ENCODE results near the gene ZBTB24. TPM values are rescaled to one million over a fixed set of nuclear protein-coding genes. Genes with fewer than 3 reads are reported as not detected.

Gene ZBTB24
- total and polyA plus RNA-seq, 2 of the 13 experiments (the other 11 are each of a cell fraction or from before 2014, with no cell fraction given): 1.5 to 6.2 TPM

DNA sequence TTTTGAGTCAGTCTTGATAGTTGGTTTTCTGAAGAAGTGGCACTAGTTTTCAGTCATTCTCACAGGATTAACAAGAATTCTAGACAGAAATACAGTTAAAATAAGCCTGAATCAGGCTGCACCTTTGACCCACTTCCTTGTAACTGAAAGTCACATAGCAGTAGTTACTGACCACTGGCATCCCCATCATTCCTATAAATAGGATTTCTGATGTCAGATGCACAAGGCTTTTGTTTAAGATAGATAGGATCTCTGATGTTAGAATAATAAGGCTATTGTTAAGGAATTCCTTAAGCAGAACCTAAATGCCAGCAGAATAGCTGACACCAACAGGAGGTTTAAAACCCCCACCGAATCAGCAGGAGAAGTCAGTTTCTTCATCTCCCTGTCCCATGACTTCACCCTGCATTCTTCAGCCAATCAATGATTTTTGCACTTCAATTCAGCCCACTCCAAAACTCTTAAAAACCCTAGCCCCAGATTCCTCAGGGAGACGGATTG, 30.6 kb upstream of the ZBTB24 start (continued):
- no peak for TF ChIP-seq HNRNPK (IDR thresholded peaks at IDR 0.05; ENCODE audit: low read depth, low read length, poor library complexity, severe bottlenecking)

DNA sequence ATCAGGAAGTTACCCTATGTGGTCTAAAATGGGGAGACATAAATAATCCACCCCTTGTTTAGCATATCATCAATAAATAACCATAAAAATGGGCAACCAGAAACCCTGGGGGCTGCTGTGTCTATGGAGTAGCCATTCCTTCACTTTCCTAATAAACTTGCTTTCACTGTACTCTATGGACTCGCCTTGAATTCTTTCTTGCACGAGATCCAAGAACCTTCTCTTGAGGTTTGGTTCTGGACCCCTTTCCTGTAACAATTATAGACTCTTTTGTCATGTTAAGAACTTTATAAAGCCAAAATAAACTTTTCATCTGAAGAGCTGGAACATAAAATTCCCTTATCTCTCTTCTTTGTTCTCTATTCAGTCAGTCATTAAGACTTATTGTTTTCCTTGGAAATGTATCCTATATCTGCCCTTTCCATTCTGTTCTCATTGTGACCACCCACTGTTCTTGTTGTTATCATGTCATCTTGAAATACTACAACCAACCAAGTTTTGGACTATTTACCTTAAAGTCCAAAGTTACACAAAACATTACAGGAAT, 29.3 kb upstream of the ZBTB24 start:
- no TSS peak for BruUV-seq (replicated peaks)
- POLR2A ChIA-PET: no interaction called here
- H3K9me3 ChIP-seq (ENCODE audit: low read length): no peaks in the 10 kb centered on the region
- H3K27me3 ChIP-seq (ENCODE audit: control insufficient read depth in 1 of 2, insufficient read depth in 2 of 2, low read length in 2 of 2): peaks cover 0 to 7% of the 10 kb centered on the region in 2 experiments; a peak in 1 of 5 replicates
- no peak overlapping the region for H3K9ac ChIP-seq (ENCODE audit: insufficient read depth, low read depth, low read length)
- H4K20me1 ChIP-seq (ENCODE audit: insufficient read depth, low read length): no peaks in the 10 kb centered on the region
- CTCF ChIA-PET (ENCODE audit: low intra/inter-chr PET ratio, low total read pairs): no interaction called here
- 3% methylated on average over 2 of the region's 2 CpGs for WGBS (ENCODE audit: low lambda C conversion rate)
- H3K4me3 ChIP-seq (replicated peaks in 1 of 3; ENCODE audit: insufficient read depth in 1 of 3, low read depth in 2 of 3, low read length in 3 of 3): no peak overlapping the region
- in situ Hi-C loops (cut with HindIII; ENCODE audit: extremely low pct_ligation_motif_present, low pct_unique_long_range_greater_than_20kb): no loop called here
- no peaks in the 10 kb centered on the region for H3K79me2 ChIP-seq (ENCODE audit: insufficient read depth, low read length)
- no peak for ATAC-seq
- no peak overlapping the region for H3K4me2 ChIP-seq (ENCODE audit: low read depth, low read length)
- H3K36me3 ChIP-seq (replicated peaks in 1 of 2; ENCODE audit: control insufficient read depth in 1 of 2, insufficient read depth in 2 of 2, low read length in 2 of 2): no peaks in the 10 kb centered on the region
- H3K27ac ChIP-seq (ENCODE audit: extremely low read length, insufficient read depth, low read length): no peak overlapping the region
- FAIRE-seq: no peak
- no peak overlapping the region for H2AFZ ChIP-seq (ENCODE audit: low read length)
- intact Hi-C loops (cut with micrococcal nuclease; ENCODE audit: unreplicated experiment): no loop called here
- no peaks in the 10 kb centered on the region for H3K4me1 ChIP-seq (ENCODE audit: insufficient read depth, low read length)
- no peak for DNase-seq (ENCODE audit: low spot score)
- TF ChIP-seq, protein P1, sequence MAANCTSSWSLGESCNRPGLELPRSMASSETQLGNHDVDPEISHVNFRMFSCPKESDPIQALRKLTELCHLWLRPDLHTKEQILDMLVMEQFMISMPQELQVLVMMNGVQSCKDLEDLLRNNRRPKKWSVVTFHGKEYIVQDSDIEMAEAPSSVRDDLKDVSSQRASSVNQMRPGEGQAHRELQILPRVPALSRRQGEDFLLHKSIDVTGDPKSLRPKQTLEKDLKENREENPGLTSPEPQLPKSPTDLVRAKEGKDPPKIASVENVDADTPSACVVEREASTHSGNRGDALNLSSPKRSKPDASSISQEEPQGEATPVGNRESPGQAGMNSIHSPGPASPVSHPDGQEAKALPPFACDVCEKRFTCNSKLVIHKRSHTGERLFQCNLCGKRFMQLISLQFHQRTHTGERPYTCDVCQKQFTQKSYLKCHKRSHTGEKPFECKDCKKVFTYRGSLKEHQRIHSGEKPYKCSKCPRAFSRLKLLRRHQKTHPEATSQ (CRISPR knock-in tag; IDR thresholded peaks at IDR 0.05; ENCODE audit: borderline replicate concordance): no peak
- TF ChIP-seq ZNF383 (CRISPR knock-in tag; IDR thresholded peaks at IDR 0.05; ENCODE audit: borderline replicate concordance) (no peak), HNRNPLL (IDR thresholded peaks at IDR 0.05; ENCODE audit: low read depth, low read length, poor library complexity, severe bottlenecking) (no peak), SMAD3 (CRISPR knock-in tag; IDR thresholded peaks at IDR 0.05) (no peak), U2AF2 (IDR thresholded peaks at IDR 0.05; ENCODE audit: low read depth, low read length) (no peak), MZF1 (CRISPR knock-in tag; IDR thresholded peaks at IDR 0.05; ENCODE audit: borderline replicate concordance) (no peak), SUZ12 (IDR thresholded peaks at IDR 0.05; ENCODE audit: low read depth, low read length) (no peak), ZBTB38 (CRISPR knock-in tag; IDR thresholded peaks at IDR 0.05) (no peak), ZNF446 (CRISPR knock-in tag; IDR thresholded peaks at IDR 0.05) (no peak), ZBTB7B (CRISPR knock-in tag; IDR thresholded peaks at IDR 0.05) (no peak), PCBP2 (optimal IDR thresholded peaks at IDR 0.05; ENCODE audit: low read depth, low read length, poor library complexity, severe bottlenecking) (no peak)
- TF ChIP-seq, protein P2, sequence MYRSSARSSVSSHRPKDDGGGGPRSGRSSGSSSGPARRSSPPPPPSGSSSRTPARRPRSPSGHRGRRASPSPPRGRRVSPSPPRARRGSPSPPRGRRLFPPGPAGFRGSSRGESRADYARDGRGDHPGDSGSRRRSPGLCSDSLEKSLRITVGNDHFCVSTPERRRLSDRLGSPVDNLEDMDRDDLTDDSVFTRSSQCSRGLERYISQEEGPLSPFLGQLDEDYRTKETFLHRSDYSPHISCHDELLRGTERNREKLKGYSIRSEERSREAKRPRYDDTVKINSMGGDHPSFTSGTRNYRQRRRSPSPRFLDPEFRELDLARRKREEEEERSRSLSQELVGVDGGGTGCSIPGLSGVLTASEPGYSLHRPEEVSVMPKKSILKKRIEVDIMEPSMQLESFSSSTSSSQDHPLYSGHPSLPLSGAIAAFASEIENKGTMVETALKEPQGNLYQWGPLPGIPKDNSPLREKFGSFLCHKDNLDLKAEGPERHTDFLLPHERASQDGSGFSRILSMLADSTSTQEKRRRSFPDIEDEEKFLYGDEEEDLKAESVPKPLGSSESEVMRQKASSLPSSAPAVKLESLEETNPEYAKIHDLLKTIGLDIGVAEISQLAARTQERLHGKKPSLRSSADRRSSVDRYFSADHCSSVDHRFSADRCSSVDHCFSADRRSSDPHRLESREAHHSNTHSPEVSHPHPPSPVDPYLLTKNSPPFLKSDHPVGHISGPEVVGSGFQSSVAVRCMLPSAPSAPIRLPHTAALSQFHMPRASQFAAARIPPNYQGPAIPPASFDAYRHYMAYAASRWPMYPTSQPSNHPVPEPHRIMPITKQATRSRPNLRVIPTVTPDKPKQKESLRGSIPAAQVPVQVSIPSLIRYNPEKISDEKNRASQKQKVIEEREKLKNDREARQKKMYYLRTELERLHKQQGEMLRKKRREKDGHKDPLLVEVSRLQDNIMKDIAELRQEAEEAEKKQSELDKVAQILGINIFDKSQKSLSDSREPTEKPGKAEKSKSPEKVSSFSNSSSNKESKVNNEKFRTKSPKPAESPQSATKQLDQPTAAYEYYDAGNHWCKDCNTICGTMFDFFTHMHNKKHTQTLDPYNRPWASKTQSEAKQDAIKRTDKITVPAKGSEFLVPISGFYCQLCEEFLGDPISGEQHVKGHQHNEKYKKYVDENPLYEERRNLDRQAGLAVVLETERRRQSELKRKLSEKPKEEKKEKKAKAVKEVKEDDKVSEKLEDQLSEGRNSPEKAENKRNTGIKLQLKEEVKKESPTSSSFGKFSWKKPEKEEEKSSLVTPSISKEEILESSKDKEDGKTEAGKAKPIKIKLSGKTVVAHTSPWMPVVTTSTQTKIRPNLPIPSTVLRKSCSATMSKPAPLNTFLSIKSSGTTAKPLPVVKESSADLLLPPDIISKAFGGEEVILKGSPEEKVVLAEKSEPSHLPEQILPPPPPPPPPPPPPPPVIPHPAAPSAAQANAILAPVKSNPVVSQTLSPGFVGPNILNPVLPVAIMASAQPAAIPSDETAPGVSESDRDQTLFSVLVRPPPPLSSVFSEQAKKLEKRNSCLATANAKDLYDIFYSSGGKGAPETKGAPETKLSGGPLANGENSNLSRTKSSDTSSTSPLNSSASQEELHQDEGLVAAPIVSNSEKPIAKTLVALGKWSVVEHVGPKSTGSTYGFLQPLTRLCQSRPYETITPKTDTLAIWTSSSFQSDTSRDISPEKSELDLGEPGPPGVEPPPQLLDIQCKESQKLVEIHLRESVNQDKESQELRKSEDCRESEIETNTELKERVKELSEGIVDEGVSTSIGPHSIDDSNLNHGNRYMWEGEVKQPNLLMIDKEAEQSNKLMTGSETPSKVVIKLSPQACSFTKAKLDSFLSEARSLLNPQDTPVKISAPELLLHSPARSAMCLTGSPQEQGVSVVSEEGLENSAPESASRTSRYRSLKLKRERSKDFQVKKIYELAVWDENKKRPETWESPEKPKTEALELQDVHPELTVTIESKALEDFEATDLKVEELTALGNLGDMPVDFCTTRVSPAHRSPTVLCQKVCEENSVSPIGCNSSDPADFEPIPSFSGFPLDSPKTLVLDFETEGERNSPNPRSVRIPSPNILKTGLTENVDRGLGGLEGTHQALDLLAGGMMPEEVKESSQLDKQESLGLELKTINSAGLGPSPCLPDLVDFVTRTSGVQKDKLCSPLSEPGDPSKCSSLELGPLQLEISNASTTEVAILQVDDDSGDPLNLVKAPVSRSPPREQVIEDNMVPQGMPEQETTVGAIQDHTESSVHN (CRISPR knock-in tag; IDR thresholded peaks at IDR 0.05): no peak
